PFSK-1 (cell line): ENCODE results near the gene PPP1R15A.

ENCODE experiments used
- FOXP2 ChIP-seq: optimal IDR thresholded peaks from 2 replicates; pipeline ENCODE3; 2011; ENCODE audit warnings: borderline replicate concordance, control low read depth, inconsistent platforms; ENCODE audit not compliant: insufficient read depth; ENCODE audit errors: extremely low read length, extremely low read depth
- POLR2AphosphoS5 ChIP-seq: IDR thresholded peaks from 2 replicates; pipeline ENCODE4 v1.6.1; 2012; ENCODE audit warnings: low read depth, mild to moderate bottlenecking, control low read depth, low read length, moderate library complexity
- SIN3A ChIP-seq: IDR thresholded peaks from 2 replicates; pipeline ENCODE4 v1.6.1; 2012; ENCODE audit warnings: mild to moderate bottlenecking, low read length, moderate library complexity, borderline replicate concordance; ENCODE audit not compliant: insufficient read depth
- TAF1 ChIP-seq: IDR thresholded peaks from 2 replicates; pipeline ENCODE4 v1.6.1; 2012; ENCODE audit warnings: low read length, control low read depth, borderline replicate concordance; ENCODE audit not compliant: insufficient read depth
- TF ChIP-seq, protein P1 (sequence below), 2 experiments: IDR thresholded peaks; 2 replicates each; pipeline versions ENCODE4 v1.6.1 to v1.8.0; 2011 to 2012; ENCODE audit warnings: low read depth in 2 of 2, low read length in 2 of 2, control low read depth in 1 of 2, inconsistent platforms in 1 of 2, mild to moderate bottlenecking in 1 of 2, moderate library complexity in 1 of 2; ENCODE audit not compliant: insufficient read depth in 1 of 2

PPP1R15A gene

DNA sequence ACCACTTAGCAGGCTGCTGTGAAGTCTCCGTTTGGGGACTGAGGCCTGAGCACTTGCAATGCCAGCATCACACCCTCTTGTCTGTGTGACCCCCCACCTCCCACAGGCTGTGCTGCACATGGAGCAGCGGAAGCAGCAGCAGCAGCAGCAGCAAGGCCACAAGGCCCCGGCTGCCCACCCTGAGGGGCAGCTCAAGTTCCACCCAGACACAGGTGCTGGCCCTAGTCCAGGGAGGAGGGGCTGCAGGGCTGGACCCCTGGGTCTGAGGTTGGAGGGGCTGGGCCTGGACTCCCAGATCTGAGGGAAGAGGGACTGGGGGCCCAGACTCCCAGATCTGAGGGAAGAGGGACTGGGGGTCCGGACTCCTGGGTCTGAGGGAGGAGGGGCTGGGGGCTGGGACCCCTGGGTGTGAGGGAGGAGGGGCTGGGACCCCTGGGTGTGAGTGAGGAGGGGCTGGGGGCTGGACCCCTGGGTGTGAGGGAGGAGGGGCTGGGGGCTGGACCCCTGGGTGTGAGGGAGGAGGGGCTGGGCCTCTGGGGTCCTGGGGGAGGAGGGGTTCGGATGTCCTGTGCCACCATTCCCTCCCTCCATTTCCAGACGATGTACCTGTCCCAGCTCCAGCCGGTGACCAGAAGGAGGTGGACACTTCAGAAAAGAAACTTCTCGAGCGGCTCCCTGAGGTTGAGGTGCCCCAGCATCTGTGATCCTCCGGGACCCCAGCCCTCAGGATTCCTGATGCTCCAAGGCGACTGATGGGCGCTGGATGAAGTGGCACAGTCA lies 49.7 kb downstream of the PPP1R15A start:
- TF ChIP-seq FOXP2: no peak

DNA sequence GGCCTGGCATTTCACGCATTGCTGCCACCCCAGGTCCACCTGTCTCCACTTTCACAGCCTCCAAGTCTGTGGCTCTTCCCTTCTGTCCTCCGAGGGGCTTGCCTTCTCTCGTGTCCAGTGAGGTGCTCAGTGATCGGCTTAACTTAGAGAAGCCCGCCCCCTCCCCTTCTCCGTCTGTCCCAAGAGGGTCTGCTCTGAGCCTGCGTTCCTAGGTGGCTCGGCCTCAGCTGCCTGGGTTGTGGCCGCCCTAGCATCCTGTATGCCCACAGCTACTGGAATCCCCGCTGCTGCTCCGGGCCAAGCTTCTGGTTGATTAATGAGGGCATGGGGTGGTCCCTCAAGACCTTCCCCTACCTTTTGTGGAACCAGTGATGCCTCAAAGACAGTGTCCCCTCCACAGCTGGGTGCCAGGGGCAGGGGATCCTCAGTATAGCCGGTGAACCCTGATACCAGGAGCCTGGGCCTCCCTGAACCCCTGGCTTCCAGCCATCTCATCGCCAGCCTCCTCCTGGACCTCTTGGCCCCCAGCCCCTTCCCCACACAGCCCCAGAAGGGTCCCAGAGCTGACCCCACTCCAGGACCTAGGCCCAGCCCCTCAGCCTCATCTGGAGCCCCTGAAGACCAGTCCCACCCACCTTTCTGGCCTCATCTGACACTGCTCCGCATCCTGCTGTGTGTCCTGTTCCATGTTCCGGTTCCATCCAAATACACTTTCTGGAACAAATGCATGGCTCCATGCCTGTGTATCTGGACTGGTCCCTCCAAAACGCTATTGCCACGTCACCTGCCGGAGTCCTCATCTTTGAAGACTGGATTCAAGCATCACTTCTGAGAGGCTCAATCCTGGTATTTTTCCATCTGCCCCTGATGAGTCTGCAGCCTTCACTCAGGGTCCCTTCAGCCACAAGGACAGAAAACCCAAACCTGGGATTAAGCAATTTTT lies 50.6 kb downstream of the PPP1R15A start:
- TF ChIP-seq FOXP2 (no peak), TAF1 (no peak), POLR2AphosphoS5 (no peak), SIN3A (no peak)
- TF ChIP-seq, protein P1, sequence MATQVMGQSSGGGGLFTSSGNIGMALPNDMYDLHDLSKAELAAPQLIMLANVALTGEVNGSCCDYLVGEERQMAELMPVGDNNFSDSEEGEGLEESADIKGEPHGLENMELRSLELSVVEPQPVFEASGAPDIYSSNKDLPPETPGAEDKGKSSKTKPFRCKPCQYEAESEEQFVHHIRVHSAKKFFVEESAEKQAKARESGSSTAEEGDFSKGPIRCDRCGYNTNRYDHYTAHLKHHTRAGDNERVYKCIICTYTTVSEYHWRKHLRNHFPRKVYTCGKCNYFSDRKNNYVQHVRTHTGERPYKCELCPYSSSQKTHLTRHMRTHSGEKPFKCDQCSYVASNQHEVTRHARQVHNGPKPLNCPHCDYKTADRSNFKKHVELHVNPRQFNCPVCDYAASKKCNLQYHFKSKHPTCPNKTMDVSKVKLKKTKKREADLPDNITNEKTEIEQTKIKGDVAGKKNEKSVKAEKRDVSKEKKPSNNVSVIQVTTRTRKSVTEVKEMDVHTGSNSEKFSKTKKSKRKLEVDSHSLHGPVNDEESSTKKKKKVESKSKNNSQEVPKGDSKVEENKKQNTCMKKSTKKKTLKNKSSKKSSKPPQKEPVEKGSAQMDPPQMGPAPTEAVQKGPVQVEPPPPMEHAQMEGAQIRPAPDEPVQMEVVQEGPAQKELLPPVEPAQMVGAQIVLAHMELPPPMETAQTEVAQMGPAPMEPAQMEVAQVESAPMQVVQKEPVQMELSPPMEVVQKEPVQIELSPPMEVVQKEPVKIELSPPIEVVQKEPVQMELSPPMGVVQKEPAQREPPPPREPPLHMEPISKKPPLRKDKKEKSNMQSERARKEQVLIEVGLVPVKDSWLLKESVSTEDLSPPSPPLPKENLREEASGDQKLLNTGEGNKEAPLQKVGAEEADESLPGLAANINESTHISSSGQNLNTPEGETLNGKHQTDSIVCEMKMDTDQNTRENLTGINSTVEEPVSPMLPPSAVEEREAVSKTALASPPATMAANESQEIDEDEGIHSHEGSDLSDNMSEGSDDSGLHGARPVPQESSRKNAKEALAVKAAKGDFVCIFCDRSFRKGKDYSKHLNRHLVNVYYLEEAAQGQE (IDR thresholded peaks at IDR 0.05; ENCODE audit: insufficient read depth in 1 of 2, low read depth in 2 of 2, low read length in 2 of 2): no peak

DNA sequence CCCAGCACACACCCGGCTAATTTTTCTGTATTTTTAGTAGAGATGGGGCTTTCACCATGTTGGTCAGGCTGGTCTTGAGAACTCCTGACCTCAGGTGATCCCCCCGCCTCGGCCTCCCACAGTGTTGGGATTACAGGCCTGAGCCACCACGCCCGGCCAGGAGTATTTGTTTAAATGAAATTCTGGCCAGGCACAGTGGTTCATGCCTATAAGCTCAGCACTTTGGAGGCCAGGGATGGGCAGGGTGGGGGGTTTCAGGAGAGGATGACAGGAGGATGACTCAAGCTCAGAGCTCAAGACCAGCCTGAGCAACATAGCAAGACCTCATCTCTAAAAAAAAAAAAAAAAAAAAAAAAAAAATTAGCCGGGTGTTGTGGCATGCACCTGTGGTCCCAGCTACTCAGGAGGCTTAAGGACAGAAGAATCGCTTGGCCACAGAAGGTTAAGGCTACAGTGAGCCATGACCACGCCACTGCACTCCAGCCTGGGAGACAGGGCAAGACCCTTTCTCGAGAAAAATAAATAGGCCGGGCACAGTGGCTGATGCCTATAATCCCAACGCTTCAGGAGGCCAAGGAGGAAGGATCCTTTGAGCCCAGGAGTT lies 53.1 kb downstream of the PPP1R15A start:
- TF ChIP-seq POLR2AphosphoS5 (no peak), SIN3A (no peak), FOXP2 (no peak), TAF1 (no peak)
- TF ChIP-seq, protein P1 (IDR thresholded peaks at IDR 0.05; ENCODE audit: insufficient read depth in 1 of 2, low read depth in 2 of 2, low read length in 2 of 2): no peak
